Sciatic nerve (tissue), 2 donors: ENCODE results near the gene ABO. TPM values are rescaled to one million over a fixed set of nuclear protein-coding genes. Genes with fewer than 3 reads are reported as not detected.
"Not testable (repeated sequence)": the region's sequence is repeated elsewhere in the genome, so short reads cannot be mapped to it uniquely, and the experiment has no call there.

Experiments
- ATAC-seq: fragments of 200-7000 bp; cut with Tn5 transposase; one replicate; pipeline ENCODE4 v1.9.1; 2020; ENCODE audit warnings: mild to moderate bottlenecking, moderate library complexity
- DNase-seq: peaks from one replicate; pipeline ENCODE4 v3.0.0-alpha.2; 2020; ENCODE audit warnings: low spot score
- intact Hi-C: fragments of 100-400 bp; cut with DNase I; formaldehyde crosslinking; loops from one replicate; pipeline ENCODE4 v1.14.2; 2022
- total RNA-seq: library from RNA; stranded (reverse); fragmentation: NEBNext Ultra II Directional; extraction: Animal tissue kit (Norgen Biotek cat#: 25700); gene quantifications from one replicate; pipeline ENCODE4 v1.2.1, GENCODE V29; 2021
- donor health status: DM: no; HTN: no; CAD: no.
- donor health status: DM: no; HTN: no; CAD: no.

ABO gene
- total RNA-seq, 1 donor from 2014 or later = 10.9 TPM

- ATAC-seq, DNase-seq, intact Hi-C loops: not testable (repeated sequence)
Measured at GRCh38 chr9:133214276-133214675, 60.7 kb downstream of the ABO start.

GRCh38 chr9:133210609-133211008, 64.4 kb downstream of the ABO start:
- intact Hi-C loops = no loop called here
- DNase-seq (peak; percentile 27), ATAC-seq (no peak)

GRCh38 chr9:133210202-133210532, 64.8 kb downstream of the ABO start:
- intact Hi-C loops = no loop called here
- ATAC-seq = no peak
- peak; percentile 28 for DNase-seq

- DNase-seq = peak; percentile 25
- ATAC-seq, intact Hi-C loops: not testable (repeated sequence)
Measured at GRCh38 chr9:133209327-133210201, 65.4 kb downstream of the ABO start.

GRCh38 chr9:133208880-133209300, 66.1 kb downstream of the ABO start, which contains the start of gene OBP2B:
Gene OBP2B, minus strand, starts transcription at chr9:133209250. Its CDS starts 51 bp downstream, at chr9:133209199.
- intact Hi-C loops, DNase-seq, ATAC-seq: not testable (repeated sequence)

GRCh38 chr9:133208171-133208879, 66.7 kb downstream of the ABO start:
- DNase-seq = peak; percentile 39
- ATAC-seq, intact Hi-C loops: not testable (repeated sequence)

GRCh38 chr9:133207540-133208170, 67.3 kb downstream of the ABO start:
- DNase-seq = peak; percentile 34
- ATAC-seq = no peak
- intact Hi-C loops = no loop called here

GRCh38 chr9:133207021-133207531, 67.9 kb downstream of the ABO start:
- ATAC-seq (no peak), DNase-seq (peak; percentile 31)
- intact Hi-C loops = no loop called here

- DNase-seq = peak; percentile 31
- intact Hi-C loops = no loop called here
- no peak for ATAC-seq
Measured at GRCh38 chr9:133205996-133206931, 68.7 kb downstream of the ABO start.

- intact Hi-C loops, ATAC-seq: not testable (repeated sequence)
- DNase-seq = peak; percentile 42
Measured at GRCh38 chr9:133205481-133205887, 69.5 kb downstream of the ABO start.

Other genes with a start within 250 kb of the ABO start
- gene GTF3C5, start 244.2 kb downstream of the ABO start, total RNA-seq = 45.2 TPM
- gene CEL, start 213.2 kb downstream of the ABO start, total RNA-seq = 2.7 TPM
- 59.7 TPM for gene RALGDS, start 154.0 kb downstream of the ABO start, total RNA-seq
- 23.2 TPM for gene GBGT1, start 111.3 kb downstream of the ABO start, total RNA-seq
- not detected for gene OBP2B, start 66.0 kb downstream of the ABO start, total RNA-seq
- 17.3 TPM for gene SURF6, start 61.0 kb upstream of the ABO start, total RNA-seq
- 36.2 TPM for gene MED22, start 72.9 kb upstream of the ABO start, total RNA-seq
- 1,196 TPM for gene RPL7A, start 73.0 kb upstream of the ABO start, total RNA-seq
- gene SURF1, start 81.3 kb upstream of the ABO start, total RNA-seq = 40.9 TPM
- gene SURF2, start 81.3 kb upstream of the ABO start, total RNA-seq = 13.6 TPM
- gene SURF4, start 100.9 kb upstream of the ABO start, total RNA-seq = 91.3 TPM
- gene STKLD1, start 101.2 kb upstream of the ABO start, total RNA-seq = 2.6 TPM
- 23.8 TPM for gene REXO4, start 142.8 kb upstream of the ABO start, total RNA-seq
- 4.6 TPM for gene ADAMTS13, start 147.2 kb upstream of the ABO start, total RNA-seq
- gene CACFD1, start 184.8 kb upstream of the ABO start, total RNA-seq = 10.1 TPM
- gene SLC2A6, start 203.9 kb upstream of the ABO start, total RNA-seq = 3.3 TPM
- gene MYMK, start 249.8 kb upstream of the ABO start, total RNA-seq = not detected